Measurements from ENCODE around the gene PHF21B.

Gene PHF21B

GRCh38 chr22:44992166-44992565 lies 17.6 kb downstream of the PHF21B start:
- no peak for DNase-seq (ENCODE audit: low read depth in 2 of 2, low spot score in 1 of 2)

DNA sequence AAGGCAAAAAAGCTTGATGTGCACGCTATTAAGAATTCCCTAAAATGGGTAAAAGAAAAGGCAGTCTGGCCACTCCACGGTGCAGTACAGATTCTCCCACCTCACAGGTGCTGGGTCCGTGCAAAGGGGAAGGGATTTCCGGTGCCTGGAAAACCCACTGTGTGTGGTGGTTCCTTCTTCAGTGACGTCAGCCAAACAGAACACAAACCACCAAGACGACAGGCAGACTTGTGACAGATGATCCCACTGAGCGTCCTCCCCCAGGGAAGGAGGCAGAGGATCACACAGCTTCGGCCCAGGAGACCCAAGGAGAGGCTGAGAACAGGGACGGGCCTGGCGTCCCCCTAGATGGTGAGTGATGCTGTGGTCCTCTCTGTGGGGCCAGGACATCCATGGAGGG lies 18.6 kb downstream of the PHF21B start:
- DNase-seq (ENCODE audit: low read depth in 2 of 2, low spot score in 1 of 2), result no peak

GRCh38 chr22:44990810-44991209 lies 19.0 kb downstream of the PHF21B start:
- DNase-seq (ENCODE audit: low read depth in 2 of 2, low spot score in 1 of 2), result no peak

- no peak for DNase-seq (ENCODE audit: low read depth in 2 of 2, low spot score in 1 of 2)
Observed at GRCh38 chr22:44990328-44990727, 19.5 kb downstream of the PHF21B start.

DNA sequence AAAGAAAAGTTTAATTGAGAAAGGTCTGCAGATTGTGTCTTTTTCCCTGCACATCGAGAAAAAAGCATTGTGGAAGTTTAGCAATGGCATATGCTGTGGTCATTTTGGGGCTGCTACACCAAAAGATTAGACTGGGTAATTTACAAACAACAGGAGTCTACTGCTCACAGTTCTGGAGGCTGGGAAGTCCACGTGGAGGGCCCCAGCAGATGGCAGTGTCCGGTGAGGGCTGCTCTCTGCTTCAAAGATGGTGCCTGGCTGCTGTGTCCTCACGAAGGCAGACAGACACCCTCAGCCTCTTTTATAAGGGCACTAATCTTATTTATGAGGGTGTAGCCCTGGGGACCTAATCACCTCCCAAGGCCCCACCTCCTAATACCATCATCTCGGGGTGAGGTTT lies 21.1 kb downstream of the PHF21B start:
- DNase-seq (ENCODE audit: low read depth in 2 of 2, low spot score in 1 of 2), result no peak

DNA sequence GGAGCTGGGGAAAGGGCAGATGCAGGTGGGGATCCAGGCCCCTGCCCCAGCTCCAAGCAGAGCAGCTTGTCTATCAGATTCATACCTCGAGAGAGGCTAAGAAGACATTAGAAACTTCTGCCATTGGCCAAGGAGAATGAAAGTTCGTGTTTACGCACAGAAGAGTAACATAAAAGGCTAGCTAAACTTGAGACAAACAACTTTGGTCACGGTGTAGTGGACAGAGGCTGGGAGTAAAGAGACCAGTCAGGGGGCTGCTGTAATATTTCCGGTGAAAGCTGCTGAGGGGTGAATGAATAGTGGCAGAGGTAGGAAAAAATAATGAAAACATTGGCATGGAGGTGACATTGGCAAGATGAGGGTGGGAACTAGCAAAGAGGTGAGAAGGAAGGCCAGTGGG lies 22.9 kb downstream of the PHF21B start:
- DNase-seq (ENCODE audit: low read depth in 2 of 2, low spot score in 1 of 2), result no peak

GRCh38 chr22:44985906-44986527 lies 23.8 kb downstream of the PHF21B start:
- DNase-seq (ENCODE audit: low read depth in 2 of 2, low spot score in 1 of 2), result no peak

DNA sequence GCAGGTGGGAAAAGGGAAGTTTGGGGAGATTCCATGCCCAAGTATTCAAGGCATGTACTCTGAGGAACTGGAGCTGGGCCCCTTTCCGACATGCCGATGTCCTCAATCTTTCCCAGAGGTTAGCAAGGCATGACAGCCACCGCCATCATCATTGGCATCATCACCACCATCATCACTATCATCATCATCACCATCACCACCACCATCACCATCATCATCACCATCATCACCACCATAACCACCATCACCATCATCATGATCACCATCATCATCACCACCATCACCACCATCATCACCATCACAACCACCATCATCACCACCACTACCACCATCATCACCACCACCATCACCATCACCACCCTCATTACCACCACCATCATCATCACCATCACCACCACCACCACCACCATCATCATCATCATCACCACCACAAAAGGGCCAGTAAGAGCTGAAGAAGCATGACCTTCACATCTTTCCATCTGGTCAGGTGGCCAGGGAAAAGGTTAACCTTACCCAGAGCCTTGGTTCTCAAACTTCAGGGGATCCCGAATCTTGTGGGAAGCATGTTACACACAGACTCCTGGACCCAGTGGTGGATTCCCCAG lies 25.8 kb downstream of the PHF21B start:
- DNase-seq (ENCODE audit: low read depth in 2 of 2, low spot score in 1 of 2), result no peak

DNA sequence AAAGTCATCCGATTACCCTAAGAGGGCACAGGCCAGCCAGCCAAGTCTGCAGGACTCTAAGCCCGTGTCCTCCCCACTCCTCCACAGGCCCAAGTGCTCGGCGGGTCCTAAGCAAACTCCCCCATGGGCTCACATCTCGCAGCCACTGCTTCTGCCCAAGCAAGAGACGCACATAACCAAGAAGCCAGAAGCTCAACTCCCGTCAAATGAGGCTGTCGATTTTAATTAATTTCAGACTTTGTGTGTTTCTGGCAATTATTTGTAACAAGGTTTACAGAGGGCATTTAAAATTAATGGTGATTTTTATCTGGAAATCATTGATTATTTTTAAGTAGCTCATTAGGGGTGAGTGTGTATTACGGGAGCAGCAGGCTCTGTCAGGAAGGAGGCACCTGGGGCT lies 27.4 kb downstream of the PHF21B start:
- no peak for DNase-seq (ENCODE audit: low read depth in 2 of 2, low spot score in 1 of 2)

DNA sequence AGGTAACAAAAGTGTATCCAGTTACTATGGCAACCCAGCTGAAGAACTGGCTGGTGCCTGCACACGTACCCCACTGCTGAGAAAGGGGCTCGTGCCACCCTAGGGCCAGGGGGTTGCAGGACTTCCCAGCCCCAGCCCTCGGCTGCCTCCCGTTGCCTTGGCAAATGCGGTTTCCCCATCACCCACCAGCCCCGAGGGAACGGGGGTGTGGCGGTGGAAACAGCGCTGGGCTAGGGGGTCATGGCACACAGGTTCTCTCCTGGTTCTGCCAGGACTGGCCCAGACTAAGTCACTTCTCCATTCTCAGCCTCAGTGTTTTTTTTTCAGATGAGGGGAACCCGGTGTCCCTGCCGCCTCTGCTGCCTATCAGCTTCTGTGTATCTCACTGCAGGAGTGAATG lies 27.9 kb downstream of the PHF21B start:
- no peak for DNase-seq (ENCODE audit: low read depth in 2 of 2, low spot score in 1 of 2)

- DNase-seq (ENCODE audit: low read depth in 2 of 2, low spot score in 1 of 2), result no peak
Observed at GRCh38 chr22:44979154-44979553, 30.7 kb downstream of the PHF21B start.

DNA sequence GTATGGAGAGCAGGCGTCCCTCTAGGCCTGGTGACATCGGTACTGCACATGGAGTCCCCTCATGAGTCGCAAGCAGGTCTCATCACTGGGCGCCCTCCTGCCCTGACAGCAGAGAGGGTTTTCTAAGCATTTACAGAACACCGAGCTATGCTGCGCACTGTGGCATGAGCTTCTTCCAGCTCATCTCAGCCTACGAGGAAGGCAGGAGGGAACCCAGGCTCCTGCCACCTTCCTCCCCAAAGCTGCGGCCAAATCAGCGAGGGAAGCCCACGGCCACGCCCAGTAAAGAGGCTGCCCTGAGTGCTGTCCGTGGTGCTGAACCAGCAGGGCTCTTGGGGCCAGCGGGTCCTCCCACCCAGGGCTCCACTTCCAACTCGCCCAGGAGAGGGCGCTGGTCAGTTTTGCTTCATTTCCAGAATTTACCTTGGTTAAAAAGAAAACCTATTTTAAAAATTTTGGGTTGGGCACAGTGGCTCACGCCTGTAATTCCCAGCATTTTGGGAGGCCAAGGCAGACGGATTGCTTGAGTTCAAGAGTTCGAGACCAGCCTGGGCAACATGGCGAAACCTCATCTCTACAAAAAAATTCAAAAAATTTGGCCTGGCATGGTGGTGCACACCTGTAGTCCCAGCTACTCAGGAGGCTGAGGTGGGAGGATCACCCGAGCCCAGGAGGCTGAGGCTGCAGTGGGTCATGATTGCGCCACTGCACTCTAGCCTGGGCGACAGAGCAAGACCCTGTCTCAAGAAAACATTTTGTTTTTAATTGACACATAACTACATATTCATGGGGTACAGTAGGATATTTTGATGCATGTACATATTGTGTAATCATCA lies 34.2 kb downstream of the PHF21B start:
- DNase-seq (ENCODE audit: low read depth in 2 of 2, low spot score in 1 of 2), result peak in 1 of 2 donors; percentile 2

- DNase-seq (ENCODE audit: low read depth in 2 of 2, low spot score in 1 of 2), result no peak
Observed at GRCh38 chr22:44974454-44974853, 35.4 kb downstream of the PHF21B start.

DNA sequence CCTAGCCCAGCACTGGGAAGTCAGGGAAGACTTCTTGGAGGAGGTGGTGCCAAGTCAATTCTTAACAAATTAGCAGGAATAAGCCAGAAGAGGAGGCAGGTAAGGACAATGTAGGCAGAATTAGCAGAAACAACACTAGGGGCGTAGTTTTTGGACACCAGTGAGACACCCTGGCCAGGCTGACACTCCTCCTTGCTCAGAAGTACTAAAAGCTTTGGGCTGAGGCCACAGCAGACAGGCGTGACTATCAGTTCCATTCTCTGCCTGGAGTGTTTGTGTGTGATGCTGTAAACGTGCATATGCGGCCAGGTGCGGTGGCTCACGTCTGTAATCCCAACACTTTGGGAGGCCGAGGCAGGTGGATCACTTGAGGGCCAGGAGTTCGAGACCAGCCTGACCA lies 36.0 kb downstream of the PHF21B start:
- no peak for DNase-seq (ENCODE audit: low read depth in 2 of 2, low spot score in 1 of 2)

DNA sequence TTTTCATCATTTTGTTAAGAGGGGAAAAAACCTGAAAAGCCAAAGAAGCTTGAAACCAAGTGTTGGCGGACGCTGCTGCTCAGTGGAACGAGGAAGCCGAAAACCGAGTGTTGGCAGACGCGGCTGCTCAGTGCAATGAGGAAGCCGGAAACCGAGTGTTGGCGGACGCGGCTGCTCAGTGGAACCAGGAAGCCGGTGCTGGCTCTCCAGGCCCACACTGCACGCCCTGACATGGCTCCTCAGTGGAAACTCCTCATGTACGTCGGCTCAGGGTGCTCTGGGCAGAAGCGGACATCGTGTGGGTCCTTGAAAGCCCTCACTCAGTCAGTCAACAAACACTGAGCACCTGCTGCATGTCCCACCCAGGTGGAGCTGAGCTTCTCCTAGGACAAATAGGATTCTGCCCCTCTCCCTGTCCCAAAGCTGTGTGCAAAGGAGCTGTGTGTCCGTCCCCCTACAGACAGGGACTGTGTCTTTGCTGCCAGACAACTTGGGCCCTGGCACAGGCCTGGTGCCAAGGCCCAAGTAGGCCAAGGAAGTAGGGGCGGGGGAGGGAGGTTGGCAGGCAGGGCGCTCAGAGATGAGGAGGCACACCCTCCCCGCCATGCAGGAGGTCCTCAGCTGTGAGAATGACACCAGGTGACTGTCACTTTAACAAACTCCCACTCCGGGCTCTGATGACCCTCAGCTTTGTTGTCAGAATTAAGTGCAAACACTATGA lies 37.3 kb downstream of the PHF21B start:
- DNase-seq (ENCODE audit: low read depth in 2 of 2, low spot score in 1 of 2), result no peak

GRCh38 chr22:44971651-44972362 lies 38.0 kb downstream of the PHF21B start:
- DNase-seq (ENCODE audit: low read depth in 2 of 2, low spot score in 1 of 2), result no peak

GRCh38 chr22:44970291-44970690 lies 39.5 kb downstream of the PHF21B start:
- no peak for DNase-seq (ENCODE audit: low read depth in 2 of 2, low spot score in 1 of 2)

- no peak for DNase-seq (ENCODE audit: low read depth in 2 of 2, low spot score in 1 of 2)
Observed at GRCh38 chr22:44969817-44970216, 40.0 kb downstream of the PHF21B start.

DNA sequence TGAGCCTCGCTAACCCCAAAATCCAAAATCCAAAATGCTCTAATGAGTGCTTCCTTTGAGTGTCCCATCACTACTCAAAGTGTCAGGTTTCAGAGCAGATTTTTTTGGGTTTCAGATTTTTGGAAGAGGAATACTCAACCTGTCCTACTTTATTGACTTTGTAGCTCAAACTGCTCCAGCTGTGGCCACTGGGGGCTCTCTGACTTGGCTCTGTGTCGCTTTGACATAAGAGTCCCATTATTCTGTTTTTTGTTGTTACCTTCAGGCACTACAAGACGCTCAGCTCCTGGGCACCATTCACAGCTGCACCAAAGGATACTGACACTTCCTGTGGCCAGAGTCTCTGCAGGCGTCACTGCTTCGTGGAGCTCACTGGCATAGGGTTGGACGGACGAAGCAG lies 41.1 kb downstream of the PHF21B start:
- no peak for DNase-seq (ENCODE audit: low read depth in 2 of 2, low spot score in 1 of 2)

DNA sequence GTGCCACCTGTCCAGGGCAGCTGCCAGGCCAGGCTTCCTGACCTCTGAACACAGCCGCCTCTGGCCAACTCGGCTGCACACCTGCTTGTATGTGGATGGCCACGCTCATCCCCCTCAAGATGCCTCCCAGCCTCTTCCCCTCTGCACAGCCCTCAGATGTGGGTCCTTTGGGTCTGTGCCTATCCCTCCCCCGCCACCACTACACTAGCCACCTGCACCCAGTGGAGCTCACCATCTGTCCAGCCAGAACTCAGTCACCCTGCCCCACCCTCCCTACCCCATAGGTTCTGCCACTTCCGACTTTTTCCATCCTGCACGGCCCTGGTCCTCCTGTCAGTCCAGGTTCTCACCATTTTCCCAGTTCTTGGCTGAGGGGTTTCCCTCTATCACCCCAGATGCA lies 44.6 kb downstream of the PHF21B start:
- no peak for DNase-seq (ENCODE audit: low read depth in 2 of 2, low spot score in 1 of 2)

- no peak for DNase-seq (ENCODE audit: low read depth in 2 of 2, low spot score in 1 of 2)
Observed at GRCh38 chr22:44964722-44965078, 45.1 kb downstream of the PHF21B start.
